ENCODE data around the gene SCYL1. TPM values are rescaled to one million over a fixed set of nuclear protein-coding genes. Genes with fewer than 3 reads are reported as not detected.

Gene SCYL1
- total RNA-seq, 1 experiment from 2014 or later = 104 TPM

- Histone ChIP-seq H3K79me2 (ENCODE audit: insufficient read depth, low read length) (peaks cover 28% of the 10 kb centered on the region), H3K27me3 (ENCODE audit: insufficient read depth, low read length) (no peaks in the 10 kb centered on the region), H3K4me3 (replicated peaks in 1 of 2; ENCODE audit: low read depth in 1 of 2, low read length in 2 of 2) (peak overlapping the region; percentile 64 to 68), H3K27ac (ENCODE audit: low read depth, low read length) (peak overlapping the region; percentile 99), H3K4me2 (ENCODE audit: low read length) (peak overlapping the region; percentile 96), H3K9me2 (ENCODE audit: insufficient read depth) (no peaks in the 10 kb centered on the region), H3K4me1 (ENCODE audit: control insufficient read depth in 1 of 2, insufficient read depth in 2 of 2, low read length in 2 of 2) (peaks cover 80 to 94% of the 10 kb centered on the region in 2 experiments), H3K36me3 (ENCODE audit: control insufficient read depth in 1 of 2, insufficient read depth in 2 of 2, low read length in 2 of 2) (0 out of 4 replicates have a peak, but pooled peaks cover 0 to 4% of the 10 kb centered on the region in 2 experiments), H4K20me1 (ENCODE audit: insufficient read depth) (no peaks in the 10 kb centered on the region), H2AFZ (ENCODE audit: low read depth, low read length, poor library complexity, severe bottlenecking) (no peak overlapping the region), H3K9me3 (ENCODE audit: control insufficient read depth in 1 of 2, insufficient read depth in 1 of 2, low read depth in 1 of 2, low read length in 2 of 2) (no peaks in the 10 kb centered on the region), H3K9ac (ENCODE audit: low read length) (peak overlapping the region; percentile 83)
- TF ChIP-seq JUND (IDR thresholded peaks at IDR 0.05) (no peak), REST (IDR thresholded peaks at IDR 0.05; ENCODE audit: low read depth) (no peak), ZFX (IDR thresholded peaks at IDR 0.05) (no peak; the same call in 1 of the 2 replicates), CTCF (IDR thresholded peaks at IDR 0.05 in 2 of 3, conservative IDR thresholded peaks at IDR 0.05 in 1 of 3; ENCODE audit: borderline replicate concordance in 1 of 3, insufficient read depth in 1 of 3, low read depth in 2 of 3, low read length in 2 of 3) (no peak), CBX3 (IDR thresholded peaks at IDR 0.05; ENCODE audit: low read depth) (no peak), RAD21 (IDR thresholded peaks at IDR 0.05; ENCODE audit: low read depth) (no peak), CEBPB (IDR thresholded peaks at IDR 0.05; ENCODE audit: low read depth) (no peak), ZBTB33 (IDR thresholded peaks at IDR 0.05; ENCODE audit: extremely low read depth, insufficient replicate concordance, low read length) (no peak), FOSL1 (IDR thresholded peaks at IDR 0.05; ENCODE audit: low read depth) (no peak), SP1 (IDR thresholded peaks at IDR 0.05; ENCODE audit: low read depth) (no peak), ATF3 (IDR thresholded peaks at IDR 0.05) (no peak)
- ChIA-PET RAD21 (ENCODE audit: low non-redundant PET in 1 of 2, low total read pairs in 2 of 2, uncharacterized antibody in 2 of 2, unreplicated experiment in 2 of 2) (interaction anchor here in 1 of 2 experiments (1.2 kb wide), 1 partner anchor 16 kb away, joined by 3 read pairs; the partner anchor contains the start of gene FAM89B), CTCF (interaction anchor here (0.8 to 1.7 kb wide), 2 partner anchors 16 to 106 kb away, joined by 3 to 14 read pairs; partner anchors contain the start of gene RELA), POLR2A (interaction anchor here (0.7 to 1.0 kb wide), 3 partner anchors 9 to 16 kb away, joined by 3 to 4 read pairs (median 4); partner anchors contain the start of gene FAM89B)
- ATAC-seq (no peak), DNase-seq (ENCODE audit: low read depth, low spot score) (no peak)
- intact Hi-C loops (cut with micrococcal nuclease) = no loop called here
- BruUV-seq (replicated peaks) = TSS peak; percentile 60
Observed at GRCh38 chr11:65556470-65557279, 31.8 kb downstream of the SCYL1 start.
